HG02840 (cell line): Measurements from ENCODE around the gene HAP1.
"Not testable (repeated sequence)": the region's sequence is repeated elsewhere in the genome, so short reads cannot be mapped to it uniquely, and the experiment has no call there.

ENCODE experiments used
- ATAC-seq: cut with Tn5 transposase; IDR thresholded peaks from one replicate; pipeline ENCODE4 v1.9.1; 2021; ENCODE audit warnings: mild to moderate bottlenecking, moderate library complexity, moderate number of reproducible peaks; ENCODE audit not compliant: unreplicated experiment, low FRiP score

HAP1 gene

GRCh38 chr17:41728056-41728455 lies 6.4 kb downstream of the HAP1 start:
- no peak for ATAC-seq

- ATAC-seq: no peak
Observed at GRCh38 chr17:41725134-41725533, 9.3 kb downstream of the HAP1 start.

GRCh38 chr17:41724476-41725050 lies 9.9 kb downstream of the HAP1 start:
- ATAC-seq: no peak

- ATAC-seq: no peak
Observed at GRCh38 chr17:41723801-41724475, 10.5 kb downstream of the HAP1 start.

- no peak for ATAC-seq
Observed at GRCh38 chr17:41722231-41722630, 12.2 kb downstream of the HAP1 start.

GRCh38 chr17:41718287-41718645 lies 16.2 kb downstream of the HAP1 start:
- ATAC-seq: no peak

GRCh38 chr17:41717408-41718286 lies 16.8 kb downstream of the HAP1 start:
- no peak for ATAC-seq

GRCh38 chr17:41711669-41712400 lies 22.6 kb downstream of the HAP1 start, which contains the start of gene GAST:
Gene GAST, plus strand, starts transcription at chr17:41712331. Its CDS starts 3,106 bp downstream, at chr17:41715437.
- no peak for ATAC-seq

- ATAC-seq: no peak
Observed at GRCh38 chr17:41710472-41711090, 23.9 kb downstream of the HAP1 start.

- no peak for ATAC-seq
Observed at GRCh38 chr17:41707803-41708669, 26.4 kb downstream of the HAP1 start.

GRCh38 chr17:41705271-41705991 lies 29.0 kb downstream of the HAP1 start:
- ATAC-seq: no peak

GRCh38 chr17:41702712-41703111 lies 31.7 kb downstream of the HAP1 start:
- no peak for ATAC-seq

- not testable (repeated sequence) for ATAC-seq
Observed at GRCh38 chr17:41700843-41701242, 33.6 kb downstream of the HAP1 start.

GRCh38 chr17:41697122-41697962 lies 37.1 kb downstream of the HAP1 start:
- no peak for ATAC-seq

- no peak for ATAC-seq
Observed at GRCh38 chr17:41695954-41696757, 38.3 kb downstream of the HAP1 start.

GRCh38 chr17:41695134-41695661 lies 39.2 kb downstream of the HAP1 start:
- no peak for ATAC-seq
